Measurements from ENCODE around the gene NXNL1.

NXNL1 gene

GRCh38 chr19:17454576-17455071 is 6.1 kb downstream of the NXNL1 start:
- no peak for DNase-seq

GRCh38 chr19:17451820-17452219 is 8.9 kb downstream of the NXNL1 start:
- no peak for DNase-seq

- no peak for DNase-seq
Measured at GRCh38 chr19:17450264-17451075, 10.3 kb downstream of the NXNL1 start.

DNA sequence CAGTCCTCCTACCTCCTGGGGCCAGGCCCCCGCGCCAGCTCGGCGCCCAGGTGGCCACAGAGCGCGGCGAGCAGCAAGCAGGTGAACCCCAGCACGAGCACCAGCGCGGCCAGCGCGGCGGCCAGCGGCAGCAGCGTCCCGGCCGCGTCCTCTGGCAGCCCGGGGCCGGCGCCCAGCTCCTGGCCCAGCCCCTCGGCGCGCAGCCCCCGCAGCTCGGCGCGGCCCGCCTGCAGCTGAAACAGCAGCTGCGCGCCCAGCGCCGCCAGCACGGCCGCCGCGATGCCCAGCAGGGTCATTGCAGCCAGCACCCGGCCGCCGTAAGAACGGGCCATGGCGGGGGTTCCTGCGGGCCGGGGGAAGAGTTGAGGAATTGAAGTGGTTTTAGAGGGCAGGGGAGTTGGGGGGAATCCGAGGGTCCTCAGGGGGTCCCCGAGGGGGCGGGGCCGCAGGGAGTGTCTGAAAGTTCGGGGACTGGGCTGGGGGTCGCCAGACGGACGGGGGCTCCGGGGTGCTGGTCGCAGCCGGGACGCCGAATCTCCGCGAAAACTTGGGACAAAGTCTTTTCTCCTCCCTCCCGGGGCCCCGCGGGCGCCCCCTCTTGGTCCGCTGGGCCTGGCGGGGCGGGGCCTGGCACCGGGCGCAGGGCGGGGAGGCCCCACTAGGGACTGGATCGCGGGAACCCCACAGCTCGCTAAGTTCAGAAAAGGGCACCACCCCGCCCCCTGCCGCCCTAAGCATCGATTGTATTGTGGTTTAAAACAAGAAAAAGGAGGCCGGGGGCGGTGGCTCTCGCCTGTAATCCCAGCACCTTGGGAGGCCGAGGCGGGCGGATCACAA is 12.4 kb downstream of the NXNL1 start, which contains the start of gene TMEM221:
Gene TMEM221 (minus strand): TSS at position 538 of the 837 bp plus-strand sequence. CDS start 206 bp downstream, at position 332.
- peak; percentile 80 for DNase-seq

- DNase-seq: no peak
Measured at GRCh38 chr19:17447704-17448130, 13.0 kb downstream of the NXNL1 start.

DNA sequence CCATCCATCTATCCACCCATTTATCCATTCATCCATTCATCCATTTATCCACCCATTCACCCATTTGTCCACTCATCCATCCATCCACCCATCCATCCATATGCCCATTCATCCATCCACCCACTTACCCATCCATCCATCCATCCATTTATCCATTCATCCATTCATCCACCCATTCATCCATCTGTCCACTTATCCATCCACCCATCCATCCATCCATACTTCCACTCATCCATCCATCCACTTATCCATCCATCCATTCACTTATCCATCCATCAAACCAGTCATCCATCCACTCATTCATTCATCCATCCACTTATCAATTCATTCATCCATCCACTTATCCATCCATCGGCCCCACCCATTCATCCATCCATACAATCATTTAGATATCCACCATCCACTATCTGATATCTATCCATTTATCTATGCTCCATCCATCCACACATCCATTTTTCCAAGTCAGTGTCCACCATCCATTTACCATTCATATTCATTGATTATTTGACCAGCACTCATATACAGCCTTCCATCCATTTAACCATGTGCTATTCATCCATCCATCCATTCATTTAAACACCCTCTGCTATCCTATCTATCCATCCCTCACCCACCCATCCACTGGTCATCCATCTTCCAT is 15.1 kb downstream of the NXNL1 start:
- DNase-seq: no peak

GRCh38 chr19:17441241-17442021 is 19.3 kb downstream of the NXNL1 start:
- no peak for DNase-seq

DNA sequence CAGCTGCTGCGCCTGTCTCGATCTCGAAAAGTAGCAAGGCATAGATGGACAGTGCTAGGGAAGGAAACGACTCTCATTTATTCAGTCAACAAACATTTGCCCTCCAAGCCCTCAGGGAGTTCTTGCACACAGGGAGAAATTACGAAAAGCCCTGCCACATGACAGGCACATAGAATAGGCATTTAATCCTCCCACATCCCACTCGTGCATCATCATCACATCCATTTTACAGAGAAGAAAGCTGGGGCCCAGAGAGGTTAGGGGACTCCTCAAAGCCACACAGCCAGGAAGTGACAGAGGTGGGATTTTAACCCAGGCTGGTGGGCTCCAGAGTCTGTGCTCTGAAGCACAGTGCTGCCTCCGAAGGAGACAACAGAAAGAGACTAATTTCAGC is 23.9 kb downstream of the NXNL1 start:
- DNase-seq: no peak

DNA sequence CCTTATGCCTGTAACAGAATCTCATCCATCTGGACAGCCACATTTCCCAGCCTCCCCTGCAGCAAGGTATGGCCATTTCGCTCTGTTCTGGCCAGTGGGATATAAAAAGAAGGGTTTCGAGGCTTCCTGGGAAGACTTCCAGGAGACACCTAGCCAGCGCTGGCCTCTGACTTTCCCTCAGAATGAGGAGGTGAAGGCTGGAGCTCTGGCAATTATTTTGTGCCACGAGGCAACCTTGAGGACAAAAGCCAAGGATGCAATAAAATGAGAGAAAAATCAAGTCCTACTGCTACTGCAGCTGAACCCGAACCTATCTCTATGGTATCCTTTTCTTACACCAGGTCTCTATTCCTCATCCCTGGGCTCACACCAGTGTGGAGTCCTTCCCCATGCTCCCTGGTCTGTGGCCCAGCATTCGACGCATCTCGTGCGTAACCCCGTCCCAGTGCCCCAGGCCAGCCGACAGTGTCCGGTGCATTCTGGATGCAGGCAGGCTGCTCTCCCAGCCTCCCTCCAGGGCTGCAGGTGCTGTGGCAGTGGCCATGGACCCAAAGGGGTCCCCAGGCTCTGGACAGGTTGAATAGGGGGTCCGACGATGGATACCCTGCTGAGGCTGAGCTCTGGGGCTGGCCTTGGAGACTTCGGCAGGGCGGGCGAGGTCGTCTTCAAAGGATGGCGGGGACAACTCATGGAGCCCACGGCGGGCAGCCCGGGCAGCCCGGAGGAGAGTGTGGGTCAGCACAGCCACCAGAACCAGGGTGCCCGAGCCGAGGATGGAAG is 24.4 kb downstream of the NXNL1 start:
- no peak for DNase-seq

DNA sequence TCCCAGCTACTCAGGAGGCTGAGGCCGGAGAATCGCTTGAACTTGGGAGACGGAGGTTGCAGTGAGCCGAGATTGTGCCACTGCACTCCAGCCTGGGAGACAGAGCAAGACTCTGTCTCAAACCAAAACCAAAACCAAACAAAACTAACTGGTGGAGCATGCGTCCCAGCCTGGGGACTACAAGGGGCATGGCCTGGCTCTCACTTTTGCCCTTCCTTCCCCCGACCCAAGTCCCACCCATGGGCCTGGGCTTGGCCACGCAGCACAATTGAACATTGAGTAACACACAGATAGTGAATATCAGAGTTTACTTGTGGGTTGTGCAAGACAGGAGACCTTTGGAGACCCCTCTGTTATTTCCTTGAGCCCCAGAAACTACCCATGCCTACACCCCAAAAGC is 25.5 kb downstream of the NXNL1 start:
- DNase-seq: no peak

DNA sequence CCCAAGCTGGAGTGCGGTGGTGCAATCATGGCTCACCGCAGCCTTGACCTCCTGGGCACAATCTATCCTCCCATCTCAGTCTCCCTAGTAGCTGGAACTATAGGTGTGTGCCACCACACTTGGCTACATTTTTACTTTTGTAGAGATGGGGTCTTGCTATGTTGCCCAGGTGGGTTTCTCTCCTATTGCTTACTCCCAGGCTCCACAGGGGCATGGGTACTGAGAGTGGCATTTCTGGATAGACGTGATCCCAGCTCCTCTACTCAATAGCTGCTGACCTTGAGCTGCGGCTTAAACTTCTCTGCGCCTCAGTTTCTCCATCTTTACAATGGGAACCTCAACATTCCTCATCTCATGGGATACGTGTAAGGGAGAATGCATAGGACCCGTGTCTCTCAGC is 29.3 kb downstream of the NXNL1 start:
- no peak for DNase-seq

DNA sequence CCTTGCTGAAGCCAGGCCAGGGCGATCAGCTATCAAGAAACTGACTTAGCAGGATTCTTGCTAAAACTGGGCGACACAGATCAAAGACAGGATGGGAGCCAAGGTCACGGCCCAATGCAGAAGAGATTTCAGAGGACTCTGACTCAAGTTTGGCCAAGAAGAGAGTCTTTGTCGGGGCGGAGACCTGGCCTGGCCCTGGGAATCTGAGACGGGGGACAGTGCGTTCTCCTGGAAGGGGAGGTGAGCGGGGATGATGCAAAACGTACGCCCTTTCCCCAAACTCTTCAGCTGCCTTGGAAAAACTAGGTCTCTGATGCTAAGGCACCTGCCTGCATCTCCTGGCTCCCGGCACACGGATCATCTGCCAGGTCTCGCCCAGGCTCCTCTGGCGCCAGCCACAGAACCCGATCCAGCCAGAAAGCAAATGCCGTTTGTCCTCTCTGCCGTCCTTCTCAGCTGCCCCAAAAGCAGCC is 31.0 kb downstream of the NXNL1 start:
- no peak for DNase-seq

GRCh38 chr19:17424743-17425365 is 35.9 kb downstream of the NXNL1 start:
- DNase-seq: peak; percentile 68

DNA sequence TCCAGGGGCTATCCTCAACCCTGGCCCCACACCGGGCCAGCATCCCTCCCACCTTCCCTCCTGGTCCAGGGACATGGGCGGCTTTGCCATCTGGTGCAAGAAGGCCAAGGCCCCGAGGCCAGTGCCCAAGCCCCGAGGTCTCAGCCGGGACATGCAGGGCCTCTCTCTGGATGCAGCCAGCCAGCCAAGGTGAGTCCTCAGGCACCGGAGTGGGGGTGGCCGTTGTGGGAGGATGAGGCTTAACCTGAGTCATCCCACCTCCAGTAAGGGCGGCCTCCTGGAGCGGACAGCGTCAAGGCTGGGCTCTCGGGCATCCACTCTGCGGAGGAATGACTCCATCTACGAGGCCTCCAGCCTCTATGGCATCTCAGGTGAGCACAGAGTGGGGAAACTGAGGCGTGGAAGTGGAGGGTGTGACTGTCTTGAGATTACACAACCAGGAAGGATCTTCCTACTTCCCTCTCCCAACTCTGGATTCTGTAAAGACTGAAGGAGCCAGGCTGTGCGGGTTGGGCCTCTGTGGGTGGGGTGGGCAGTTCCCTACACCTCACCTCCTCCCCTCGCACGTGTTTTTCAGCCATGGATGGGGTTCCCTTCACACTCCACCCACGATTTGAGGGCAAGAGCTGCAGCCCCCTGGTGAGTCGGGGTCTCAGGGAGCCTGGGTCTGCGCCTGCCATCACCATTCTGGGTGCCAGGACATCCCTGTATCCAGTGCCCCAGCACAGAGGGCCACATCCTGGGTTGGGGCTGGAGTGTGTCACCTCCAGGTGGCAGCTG is 37.1 kb downstream of the NXNL1 start:
- DNase-seq: no peak

GRCh38 chr19:17421942-17422341 is 38.8 kb downstream of the NXNL1 start:
- DNase-seq: no peak

DNA sequence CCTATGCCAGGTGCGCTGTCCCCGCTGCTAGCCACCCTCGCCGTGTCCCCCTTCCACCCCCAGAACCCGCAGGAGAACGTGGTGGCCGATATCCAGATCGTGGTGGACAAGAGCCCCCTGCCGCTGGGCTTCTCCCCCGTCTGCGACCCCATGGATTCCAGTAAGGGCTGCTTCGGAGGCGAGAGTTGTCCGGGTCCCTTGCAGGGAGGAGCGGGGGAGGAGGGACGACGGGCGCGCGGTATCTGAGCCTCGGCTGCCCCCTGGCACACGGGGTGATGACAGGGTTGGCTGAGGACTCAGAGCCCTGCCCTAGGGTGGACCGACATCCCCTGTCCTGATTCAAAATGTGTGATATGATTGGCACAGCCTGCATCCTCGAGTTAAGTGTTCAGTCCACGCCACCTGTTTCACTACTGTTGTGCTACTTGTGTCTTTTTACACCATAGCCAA is 40.2 kb downstream of the NXNL1 start:
- DNase-seq: peak; percentile 69

DNA sequence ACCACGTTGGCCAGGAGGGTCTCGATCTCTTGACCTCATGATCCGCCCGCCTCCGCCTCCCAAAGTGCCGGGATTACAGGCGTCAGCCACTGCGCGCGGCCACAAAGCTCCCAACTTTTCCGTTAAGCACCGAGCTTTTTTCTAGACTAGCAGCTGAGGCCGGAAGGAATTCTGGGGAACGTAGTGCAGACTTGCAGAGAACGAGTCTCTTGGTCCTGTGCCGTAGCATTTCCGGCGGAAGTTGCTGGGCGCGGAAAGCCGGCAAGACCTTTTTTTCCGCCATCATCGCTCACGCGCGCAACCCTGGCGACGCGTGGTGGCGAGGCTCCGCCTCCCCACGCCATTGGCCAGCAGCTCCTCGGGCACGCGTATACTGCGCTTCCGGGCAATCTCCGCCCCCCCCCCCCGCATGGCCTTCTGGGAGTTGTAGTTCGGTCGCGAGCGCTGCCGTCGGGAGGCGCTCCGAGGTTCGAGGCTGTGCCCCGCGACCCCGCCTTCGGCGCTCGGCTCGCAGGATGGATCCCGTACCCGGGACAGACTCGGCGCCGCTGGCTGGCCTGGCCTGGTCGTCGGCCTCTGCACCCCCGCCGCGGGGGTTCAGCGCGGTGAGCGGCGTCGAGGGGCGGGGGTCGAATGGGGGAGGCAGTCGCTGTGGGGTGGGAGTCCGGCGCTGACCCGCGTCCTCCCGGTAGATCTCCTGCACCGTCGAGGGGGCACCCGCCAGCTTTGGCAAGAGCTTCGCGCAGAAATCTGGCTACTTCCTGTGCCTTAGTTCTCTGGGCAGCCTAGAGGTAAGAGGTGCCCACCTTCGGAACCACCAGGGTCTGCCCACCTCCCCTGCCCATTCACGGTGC is 40.9 kb downstream of the NXNL1 start, which contains the start of gene MVB12A:
Gene MVB12A (plus strand): TSS at position 427 of the 854 bp plus-strand sequence. CDS start 89 bp downstream, at position 516.
- DNase-seq: peak; percentile 95

- DNase-seq: no peak
Measured at GRCh38 chr19:17419154-17419620, 41.5 kb downstream of the NXNL1 start.

GRCh38 chr19:17418710-17419109 is 42.0 kb downstream of the NXNL1 start:
- DNase-seq: no peak

Measured in activated CD8-positive, alpha-beta memory T cell treated with anti-CD3 and anti-CD28 coated beads, Interleukin-2, amount 50 U/mL, for 48 hours (primary cell).